CD1c-positive myeloid dendritic cell (primary cell): ENCODE results near the gene UIMC1.
"Not testable (repeated sequence)": the region's sequence is repeated elsewhere in the genome, so short reads cannot be mapped to it uniquely, and the experiment has no call there.

Experiments used
- DNase-seq: peaks from one replicate; pipeline ENCODE4 v3.0.0-alpha.2; 2016; ENCODE audit errors: extremely low spot score

UIMC1 gene

DNA sequence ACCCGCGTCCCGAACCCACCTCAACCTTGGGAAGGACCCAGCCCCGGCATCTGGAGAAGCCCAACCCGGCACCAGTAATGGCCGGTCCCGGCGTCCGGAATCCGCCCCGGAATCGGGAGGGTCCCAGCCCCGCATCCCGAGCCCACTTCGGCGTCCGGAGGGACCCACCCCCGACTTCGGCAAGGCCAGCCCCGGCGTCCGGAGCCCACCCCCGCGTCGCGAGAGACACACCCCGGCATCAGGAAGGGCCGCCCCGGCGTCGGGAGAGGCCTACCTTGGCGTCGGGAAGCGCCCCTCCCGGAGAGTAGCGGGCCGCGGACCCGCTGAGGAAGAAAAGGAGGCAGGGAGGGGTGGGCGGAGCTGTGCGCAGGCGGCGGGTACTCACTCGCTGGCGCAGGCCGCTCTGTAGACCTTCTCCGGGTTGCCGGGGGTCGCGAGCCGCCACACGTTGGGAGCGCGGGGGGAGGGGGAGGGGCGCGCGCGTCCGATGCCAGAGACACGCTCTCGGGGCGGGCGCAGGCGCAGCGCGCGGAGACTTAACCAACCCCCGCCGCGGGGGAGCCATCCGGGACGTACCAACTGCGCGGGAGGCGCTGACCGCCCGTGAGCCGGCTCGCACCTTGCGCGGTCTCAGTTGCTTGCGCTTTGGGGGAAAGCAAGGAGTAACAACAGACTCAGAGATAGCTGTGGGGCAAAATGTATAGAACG lies at the start of gene UIMC1:
Gene UIMC1, minus strand, starts transcription at position 515 of the 708 bp plus-strand sequence. CDS start 24,164 bp downstream, outside the sequence.
- peak; percentile 95 for DNase-seq

DNA sequence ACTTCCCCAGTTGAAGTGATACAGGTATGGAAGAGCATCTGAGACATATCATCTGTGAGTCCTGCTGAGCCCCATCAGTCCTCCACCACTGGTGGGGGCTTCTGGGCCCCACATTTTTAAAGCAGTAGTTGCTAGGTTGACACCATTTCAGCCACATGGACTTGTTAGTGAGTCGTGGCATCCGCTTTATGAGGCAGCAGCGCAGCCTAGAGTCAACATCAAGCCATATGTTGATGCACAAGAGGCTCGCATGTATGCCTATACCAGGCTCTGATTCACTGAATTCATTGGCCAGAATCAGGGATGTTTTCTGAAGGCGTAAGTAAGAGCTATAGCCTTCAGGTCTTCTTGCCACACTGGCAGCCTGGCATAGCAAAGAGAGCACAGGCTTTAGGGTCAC lies 42.7 kb upstream of the UIMC1 start:
- no peak for DNase-seq

DNA sequence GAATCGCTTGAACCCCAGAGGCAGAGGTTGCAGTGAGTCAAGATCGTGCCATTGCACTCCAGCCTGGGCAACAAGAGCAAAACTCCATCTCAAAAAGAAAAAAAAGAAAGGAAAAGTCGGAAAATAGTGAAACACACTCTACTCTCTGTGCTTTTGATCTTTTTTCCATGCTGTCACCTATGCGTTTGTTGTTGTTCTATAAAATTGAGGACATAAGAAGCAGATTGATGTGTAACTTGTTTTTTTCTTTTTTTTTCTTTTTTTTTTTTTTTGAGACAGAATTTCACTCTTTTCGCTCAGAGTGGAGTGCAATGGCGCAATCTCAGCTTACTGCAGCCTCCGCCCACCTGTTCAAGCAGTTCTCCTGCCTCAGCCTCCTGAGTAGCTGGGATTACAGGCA lies 42.0 kb upstream of the UIMC1 start:
- DNase-seq, result not testable (repeated sequence)

DNA sequence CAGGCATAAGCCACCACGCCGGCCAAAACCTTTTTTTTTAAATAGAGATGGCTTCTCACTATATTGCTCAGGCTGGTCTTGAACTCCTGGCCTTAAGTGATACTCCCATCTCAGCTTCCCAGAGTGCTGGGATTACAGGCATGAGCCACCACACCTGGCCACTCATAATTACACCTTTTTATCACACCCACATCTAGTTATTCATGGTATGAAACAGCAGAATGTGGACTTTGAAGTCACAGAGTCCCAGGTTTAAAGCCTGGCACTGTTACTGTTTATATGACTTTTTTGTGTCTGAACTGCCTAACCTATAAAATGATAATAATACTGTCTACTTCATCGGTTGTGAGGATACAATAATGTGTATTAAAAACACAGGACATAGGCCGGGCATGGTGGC lies 39.1 kb upstream of the UIMC1 start:
- no peak for DNase-seq

DNA sequence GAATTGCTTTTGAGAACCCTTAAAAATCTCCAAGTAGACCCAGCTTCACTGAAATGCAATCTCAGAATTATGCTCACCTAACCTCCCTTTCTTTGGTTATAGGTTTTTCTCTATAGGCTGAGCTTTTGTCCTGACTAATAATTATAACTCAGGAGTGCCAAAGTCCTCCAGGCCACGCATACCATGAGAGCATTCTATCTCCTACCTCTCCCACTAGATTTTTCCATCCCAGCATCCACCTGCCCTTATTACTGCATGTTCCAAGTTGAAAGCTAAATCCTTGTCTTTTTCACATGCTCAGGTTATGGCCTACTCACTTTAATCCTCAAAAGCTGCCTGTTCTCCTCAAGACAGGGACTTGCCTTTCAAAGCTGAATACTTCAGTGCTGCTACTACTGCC lies 38.1 kb upstream of the UIMC1 start:
- DNase-seq, result no peak

DNA sequence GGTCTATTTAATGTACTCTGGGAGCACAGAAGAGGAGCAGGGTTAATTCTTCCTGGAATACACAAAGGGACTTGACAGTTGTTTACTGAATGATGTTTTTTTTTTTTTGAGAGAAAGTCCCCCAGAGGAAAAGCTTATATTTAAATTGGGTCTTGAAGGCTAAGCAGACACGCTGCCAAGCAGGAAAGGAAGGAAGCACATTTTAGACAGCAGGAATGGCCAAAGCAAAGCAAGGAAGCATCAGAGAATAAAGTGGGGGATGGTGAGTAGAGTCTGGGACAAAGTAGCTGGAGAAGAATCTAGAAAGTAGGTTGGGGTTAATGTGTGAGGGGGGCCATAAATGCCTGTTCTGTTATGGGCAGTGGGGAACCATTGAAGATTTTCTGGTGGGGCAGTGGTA lies 37.4 kb upstream of the UIMC1 start:
- no peak for DNase-seq

DNA sequence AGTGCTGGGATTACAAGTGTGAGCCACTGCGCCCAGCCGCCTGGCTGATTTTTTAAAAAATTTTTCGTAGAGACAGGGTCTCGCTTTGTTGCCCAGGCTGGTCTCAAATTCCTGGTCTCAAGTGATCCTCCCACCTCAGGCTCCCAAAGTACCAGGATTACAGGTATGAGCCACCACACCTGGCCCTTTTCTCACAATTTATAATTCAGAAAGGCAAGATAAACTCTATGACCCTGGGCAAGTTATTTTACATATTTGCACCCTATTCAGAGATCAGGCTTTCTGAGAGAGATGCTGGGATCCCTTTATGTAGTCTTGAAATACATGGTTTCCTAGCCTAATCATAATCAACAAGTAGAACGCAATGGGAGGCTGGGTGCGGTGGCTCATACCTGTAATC lies 36.5 kb upstream of the UIMC1 start:
- DNase-seq, result no peak

DNA sequence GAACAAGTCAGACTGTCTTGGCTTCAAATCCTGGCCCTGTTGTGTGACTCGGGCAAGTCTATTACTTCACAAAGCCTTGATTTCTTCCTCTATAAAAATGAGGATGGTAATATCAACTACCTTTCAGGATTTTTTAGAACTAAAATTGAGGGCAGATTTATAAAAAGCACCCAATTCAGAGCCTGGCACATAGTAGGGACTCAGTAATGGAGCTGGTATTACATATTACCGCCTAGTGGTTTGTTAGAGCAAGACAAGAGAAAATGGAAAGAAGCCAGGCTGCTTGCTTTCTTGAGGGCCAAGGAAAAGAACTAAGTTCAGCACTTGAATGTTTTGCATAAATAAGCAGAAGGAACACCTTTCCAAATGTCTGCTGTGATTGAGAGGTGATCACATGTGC lies 35.4 kb upstream of the UIMC1 start:
- DNase-seq, result no peak

DNA sequence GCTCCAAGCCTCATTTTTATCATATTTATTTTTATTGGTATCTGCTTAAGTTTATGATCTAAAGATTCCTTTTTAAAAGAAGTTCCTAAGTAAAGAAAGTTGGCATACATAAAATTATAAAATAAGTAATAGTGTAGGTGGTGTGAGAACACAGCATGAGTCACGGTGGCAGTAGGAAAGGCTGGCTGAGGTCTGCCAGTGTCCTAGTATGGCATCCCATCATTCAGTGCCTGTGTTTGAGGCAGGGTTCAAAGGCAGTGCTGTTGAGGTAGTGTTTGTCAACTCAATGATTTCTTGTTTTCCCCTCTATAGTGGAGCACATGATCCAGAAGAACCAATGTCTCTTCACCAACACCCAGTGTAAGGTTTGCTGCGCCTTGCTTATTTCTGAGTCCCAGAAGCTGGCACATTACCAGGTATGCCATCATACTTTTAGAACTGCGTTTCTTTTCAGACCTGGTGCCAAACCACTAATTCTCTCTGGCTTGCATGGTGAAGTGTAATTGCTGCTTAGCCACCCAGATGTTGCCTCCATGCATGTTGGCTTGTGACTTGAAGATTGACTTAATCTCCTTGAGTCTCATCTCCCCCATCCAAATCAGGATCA lies 34.3 kb upstream of the UIMC1 start:
- no peak for DNase-seq

DNA sequence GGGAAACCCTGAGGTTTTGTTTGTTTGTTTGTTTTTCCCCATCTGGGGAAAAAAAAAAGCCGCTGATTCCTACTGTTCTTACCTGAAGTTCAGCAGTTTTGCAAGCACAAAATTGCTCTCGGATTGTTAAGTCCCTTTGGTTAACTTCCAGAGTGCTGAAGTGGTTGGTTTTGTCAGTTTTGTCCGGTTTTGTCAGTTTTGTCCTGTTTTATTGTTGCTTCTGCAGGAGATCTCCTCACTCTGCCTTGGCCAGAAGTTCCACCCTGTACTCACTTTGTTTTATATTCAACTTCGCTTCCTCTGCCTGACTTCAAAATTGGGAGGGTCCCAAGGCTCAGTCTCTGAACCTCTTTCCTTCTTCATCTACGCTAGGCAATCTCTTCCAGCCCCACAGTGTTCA lies 30.3 kb upstream of the UIMC1 start:
- no peak for DNase-seq

DNA sequence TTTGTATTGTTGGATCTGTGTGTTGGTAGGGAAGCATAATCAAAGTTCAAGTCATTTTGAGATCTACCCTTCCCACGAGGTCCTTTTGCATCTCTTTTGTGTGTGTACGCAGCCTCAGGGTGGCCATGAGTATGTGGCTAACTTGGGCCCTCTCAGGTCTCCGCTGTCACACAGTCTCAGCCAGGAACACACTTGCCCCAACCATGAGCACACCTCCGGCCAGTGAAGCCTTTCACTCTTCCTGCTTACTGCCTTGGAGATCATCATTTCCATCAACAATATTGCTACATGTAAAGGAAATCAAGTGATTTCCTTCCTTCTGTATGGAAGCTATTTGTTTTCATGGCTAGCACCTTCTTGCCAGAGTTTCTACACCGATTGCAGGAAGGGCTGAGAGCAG lies 29.9 kb upstream of the UIMC1 start:
- no peak for DNase-seq

DNA sequence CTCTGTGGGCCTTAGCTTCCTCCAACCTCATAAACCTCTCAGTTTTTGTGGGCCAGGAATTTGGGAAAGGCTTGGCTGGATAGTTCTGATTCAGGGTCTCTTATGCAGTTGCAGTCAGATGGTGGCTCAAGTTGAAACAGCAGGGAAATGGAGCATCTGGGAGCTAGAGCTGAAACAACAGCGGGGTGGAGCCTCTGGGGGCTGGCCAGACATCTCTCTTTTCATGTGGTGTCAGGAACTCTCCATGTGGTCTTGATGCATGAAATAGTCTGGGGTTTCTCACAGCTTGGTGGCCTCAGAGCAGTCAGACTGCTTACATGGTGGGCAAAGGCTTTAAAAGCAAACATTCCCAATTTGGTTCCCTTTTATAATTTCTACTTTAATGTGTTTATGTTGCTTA lies 29.4 kb upstream of the UIMC1 start:
- no peak for DNase-seq

DNA sequence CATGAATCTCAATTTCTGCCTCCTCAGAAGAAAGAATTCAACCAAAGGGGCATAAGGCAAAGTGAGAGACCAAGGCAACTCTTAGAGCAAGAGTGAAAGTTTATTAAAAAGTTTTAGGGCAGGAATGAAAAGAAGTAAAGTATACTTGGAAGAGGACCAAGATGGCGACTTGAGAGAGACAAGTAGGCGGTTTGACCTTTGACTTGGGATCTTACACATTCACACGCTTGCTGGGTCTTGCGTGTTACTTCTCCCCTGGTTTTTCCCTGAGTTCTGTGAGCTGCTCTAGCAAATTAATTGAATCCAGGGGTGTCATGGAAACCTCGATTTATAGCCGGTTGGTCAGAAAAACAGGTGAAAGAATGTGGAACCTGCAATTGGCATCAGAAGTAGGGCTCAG lies 22.9 kb upstream of the UIMC1 start:
- no peak for DNase-seq

DNA sequence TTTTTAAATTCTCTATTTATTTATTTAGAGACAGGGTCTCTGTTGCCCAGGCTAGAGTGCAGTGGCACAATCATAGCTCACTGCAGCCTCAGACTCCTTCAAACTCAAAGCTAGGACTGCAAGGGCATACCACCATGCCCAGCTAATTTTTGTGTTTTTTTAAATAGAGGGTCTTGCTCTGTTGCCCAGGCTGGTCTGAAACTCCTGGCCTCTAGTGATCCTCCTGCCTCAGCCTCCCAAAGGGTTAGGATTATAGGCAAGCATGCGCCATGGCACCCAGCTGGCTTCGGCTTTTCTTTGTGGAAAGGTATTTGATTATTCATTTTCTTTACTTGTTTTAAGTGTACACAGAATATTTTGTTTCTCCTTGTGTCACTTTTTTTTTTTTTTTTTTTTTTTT lies 21.1 kb upstream of the UIMC1 start:
- no peak for DNase-seq

DNA sequence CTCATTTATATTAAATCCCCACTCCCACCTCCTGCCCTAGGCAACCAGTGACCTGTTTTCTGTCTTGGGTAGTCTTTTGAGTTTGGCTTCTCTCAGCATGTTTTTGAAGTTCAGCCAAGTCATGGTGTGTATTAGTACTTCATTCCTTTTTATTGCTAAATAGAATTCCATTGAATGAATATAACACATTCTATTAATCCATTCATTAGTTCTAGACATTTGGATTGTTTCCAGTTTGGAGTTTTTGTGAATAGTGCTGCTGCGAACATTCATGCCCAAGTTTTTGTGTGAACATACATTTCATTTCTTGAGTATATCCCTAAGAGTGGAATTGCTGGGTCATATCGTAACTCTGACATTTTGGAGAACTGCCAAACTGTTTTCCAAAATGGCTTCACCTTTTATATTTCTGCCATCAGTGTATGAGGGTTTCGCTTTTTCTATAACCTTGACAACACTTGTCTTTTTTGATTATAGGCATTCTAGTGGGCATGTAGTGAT lies 18.6 kb upstream of the UIMC1 start:
- no peak for DNase-seq

DNA sequence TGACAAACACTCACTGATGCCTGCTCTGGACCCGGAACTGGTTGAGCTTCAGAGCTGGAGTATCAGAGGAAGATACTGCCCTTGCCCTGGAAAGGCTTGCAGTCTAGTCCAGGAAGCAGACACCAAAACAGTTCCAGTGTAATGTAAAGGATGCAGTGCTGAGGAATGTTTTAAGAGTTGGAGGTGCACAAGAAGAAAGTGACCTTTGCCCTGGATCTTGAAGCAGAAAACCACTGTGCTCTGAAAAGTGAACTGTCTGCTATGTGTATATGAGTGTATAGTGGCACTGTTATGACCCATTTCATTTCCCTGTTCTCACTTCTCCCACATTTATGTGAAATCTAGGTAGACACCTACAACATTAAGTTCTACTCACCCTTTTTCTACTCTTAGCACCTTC lies 18.0 kb upstream of the UIMC1 start:
- DNase-seq, result no peak

DNA sequence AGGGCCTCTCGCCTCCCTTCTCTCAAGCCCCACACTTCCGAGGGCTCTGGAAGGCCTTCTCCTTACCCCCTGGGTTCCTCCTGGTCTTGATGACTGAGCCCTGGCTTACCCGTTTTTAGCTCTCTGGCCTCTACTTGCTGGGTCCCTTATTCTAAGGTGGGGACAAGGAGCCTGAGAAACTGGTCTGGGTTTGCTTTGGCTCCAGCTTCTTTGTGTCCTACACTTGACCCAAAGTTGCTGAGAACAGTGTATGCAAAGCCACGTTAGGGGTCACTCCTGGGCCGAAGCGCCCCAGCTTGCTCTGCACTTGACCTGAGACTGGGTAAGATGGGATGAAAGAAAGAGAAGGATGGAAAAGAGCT lies 16.7 kb upstream of the UIMC1 start:
- DNase-seq, result no peak

DNA sequence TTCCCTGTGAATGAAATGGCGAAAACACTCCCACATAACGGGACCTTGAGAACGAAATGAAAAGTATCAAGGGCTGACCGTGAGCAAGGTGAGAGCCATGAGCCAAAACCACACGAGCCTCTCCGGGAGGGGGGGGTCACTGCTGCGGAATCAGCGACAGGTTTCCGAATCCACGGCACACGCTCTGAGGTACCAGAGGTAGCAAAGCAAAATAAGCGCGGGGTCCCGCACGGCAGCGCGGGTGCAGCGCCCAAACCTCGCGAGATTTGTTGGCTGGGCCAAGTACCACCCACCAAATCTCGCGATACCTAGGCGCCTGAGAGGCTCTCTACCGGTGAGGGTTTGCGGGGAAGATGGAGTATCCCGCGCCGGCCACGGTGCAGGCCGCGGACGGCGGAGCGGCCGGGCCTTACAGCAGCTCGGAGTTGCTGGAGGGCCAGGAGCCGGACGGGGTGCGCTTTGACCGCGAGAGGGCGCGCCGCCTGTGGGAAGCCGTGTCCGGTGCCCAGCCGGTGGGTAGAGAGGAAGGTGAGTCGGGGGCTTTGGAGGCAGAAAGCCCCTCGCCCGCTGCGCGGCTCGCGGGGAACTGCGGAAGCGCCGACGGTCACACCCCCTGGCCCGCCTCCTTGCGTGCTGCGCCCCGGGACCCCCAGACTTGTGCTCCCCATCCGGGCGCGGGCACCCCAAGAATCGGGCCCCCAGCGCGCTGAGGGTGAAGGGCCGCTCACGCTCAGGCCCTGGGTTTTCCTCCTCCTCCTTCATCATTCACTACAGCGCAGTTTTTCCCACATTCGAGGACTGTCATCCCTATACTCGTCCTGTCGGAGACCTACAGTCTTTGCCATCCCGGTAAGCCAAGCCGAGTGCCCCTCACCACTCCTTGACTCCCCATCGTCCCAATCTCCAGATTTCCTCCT lies 16.1 kb upstream of the UIMC1 start, which contains the start of gene ZNF346:
Gene ZNF346, plus strand, starts transcription at position 311 of the 917 bp plus-strand sequence. Its CDS starts 43 bp downstream, at position 354.
- DNase-seq, result peak; percentile 97

DNA sequence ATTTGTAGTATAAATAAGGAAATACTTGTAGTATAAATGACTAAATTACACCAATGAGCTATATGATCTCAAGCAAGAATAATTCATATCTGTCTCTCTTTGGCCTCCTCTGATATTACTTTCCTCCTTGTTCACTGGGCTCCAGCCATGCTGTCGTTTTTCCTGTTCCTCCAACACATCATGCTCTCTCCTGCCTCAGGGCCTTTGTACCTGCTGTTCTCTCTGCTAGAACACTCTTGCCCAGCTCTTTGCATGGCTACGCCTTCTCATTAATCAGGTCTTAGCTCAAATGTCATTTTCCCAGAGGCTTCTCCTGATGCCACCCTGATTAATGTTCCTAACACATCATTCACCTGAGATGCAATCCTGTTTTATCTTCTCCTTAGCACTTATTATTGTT lies 13.5 kb upstream of the UIMC1 start:
- DNase-seq, result no peak

DNA sequence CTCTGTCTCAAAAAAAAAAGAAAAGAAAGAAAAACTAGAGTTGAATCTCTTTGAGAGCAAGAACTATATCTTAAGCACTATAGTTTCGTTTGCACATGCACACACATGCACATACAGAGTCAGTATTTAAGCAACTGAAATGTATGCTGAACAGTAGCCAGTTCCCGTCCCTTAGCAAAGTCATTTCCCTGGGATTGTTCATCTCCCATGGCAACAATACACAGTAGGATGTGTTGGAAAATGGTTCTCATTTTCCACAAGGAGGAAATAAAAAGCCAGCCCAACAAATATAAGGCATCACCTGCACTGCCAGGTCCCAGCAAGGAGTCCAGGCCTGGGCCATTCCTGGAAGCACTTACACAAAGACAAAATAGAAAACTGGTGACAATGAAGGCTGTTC lies 11.8 kb upstream of the UIMC1 start:
- no peak for DNase-seq

DNA sequence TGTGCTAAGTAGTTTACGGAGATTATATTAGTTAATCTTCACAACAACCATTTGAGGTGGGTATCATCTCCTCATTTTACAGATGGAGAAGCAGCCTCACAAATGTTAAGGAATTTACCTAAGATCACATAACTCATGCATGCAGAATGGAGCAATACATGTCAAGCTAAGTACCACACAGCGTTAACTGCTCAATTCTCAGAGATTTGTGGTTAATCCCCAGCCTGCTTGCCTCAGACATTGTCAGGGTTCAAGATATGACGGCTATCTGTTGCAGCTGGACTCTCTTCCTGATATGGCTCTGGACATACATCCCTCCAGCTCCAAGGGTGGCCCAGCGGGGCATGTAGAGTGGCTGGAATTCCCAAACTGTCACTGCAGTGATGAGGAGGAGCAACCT lies 8.6 kb upstream of the UIMC1 start:
- no peak for DNase-seq

DNA sequence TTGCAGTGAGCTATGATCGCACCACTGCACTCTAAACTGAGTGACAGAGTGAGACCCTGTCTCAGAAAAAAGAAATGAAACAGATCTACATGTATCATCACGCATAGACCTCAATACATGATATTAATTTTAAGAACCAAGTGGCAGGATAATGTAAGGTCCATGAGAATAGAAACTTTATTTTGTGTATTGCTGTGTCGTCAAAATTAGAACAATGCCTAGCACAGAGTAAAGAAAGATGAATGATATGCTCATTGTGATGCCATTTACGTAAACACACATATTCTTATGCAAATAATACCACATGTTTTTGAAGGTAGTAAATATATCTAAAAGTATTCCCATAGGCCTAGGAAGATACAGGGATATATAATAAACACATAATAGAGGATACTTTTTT lies 3.6 kb upstream of the UIMC1 start:
- no peak for DNase-seq

DNA sequence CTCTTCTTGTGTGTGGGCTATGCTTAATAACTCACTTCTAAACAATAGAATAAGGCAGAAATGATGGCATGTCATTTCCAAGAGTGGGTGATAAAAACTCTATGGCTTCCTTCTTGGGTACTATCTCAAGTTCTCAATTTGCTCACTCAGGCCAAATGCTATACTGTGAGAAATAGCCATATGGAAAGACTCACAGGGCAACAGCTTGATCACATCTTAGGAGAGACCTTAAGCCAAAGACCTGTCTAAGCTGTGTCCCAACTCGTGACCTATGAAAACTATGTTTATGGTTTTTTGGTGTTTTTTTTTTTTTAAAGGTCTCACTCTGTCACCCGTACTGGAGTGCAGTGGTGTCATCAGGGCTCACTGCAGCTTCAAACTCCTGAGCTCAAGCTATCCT lies 2.1 kb upstream of the UIMC1 start:
- DNase-seq, result no peak
